GM10847 (cell line): ENCODE results near the gene ZSCAN29.
A peak's percentile ranks its signal among the peaks of the same experiment; 100 is the strongest.

Experiments used
- POLR2A ChIP-seq: IDR thresholded peaks from 2 replicates; pipeline ENCODE4 v1.6.1; 2011; ENCODE audit not compliant: insufficient read length; ENCODE audit errors: extremely low read depth

ZSCAN29 gene

DNA sequence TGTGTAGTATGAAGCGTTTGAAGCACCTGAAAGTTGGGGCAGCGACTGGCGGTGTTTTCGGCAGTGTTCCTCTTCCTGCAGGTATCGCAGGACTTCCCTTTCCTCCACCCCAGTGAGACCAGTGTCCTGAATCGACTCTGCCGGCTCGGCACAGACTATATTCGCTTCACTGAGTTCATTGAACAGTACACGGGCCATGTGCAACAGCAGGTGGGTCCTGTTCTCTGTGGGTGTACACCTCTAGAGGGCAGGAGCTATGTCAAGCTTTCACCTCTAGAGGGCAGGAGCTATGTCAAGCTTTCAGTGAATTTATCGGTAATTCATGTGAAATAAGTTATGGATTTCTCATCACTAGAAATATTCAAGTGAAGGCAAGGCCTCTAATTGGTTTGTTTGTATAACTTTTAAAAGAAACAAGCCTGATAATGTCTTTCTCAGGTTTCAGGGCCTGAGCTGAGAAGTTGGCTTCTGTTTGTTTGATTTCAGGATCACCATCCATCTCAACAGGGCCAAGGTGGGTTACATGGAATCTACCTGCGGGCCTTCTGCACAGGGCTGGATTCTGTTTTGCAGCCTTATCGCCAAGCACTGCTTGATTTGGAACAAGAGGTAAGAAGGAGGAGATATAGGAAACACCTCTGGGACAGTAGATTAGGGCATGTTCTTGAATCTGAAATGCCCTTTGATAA, 5.3 kb upstream of the ZSCAN29 start:
- no peak for TF ChIP-seq POLR2A

DNA sequence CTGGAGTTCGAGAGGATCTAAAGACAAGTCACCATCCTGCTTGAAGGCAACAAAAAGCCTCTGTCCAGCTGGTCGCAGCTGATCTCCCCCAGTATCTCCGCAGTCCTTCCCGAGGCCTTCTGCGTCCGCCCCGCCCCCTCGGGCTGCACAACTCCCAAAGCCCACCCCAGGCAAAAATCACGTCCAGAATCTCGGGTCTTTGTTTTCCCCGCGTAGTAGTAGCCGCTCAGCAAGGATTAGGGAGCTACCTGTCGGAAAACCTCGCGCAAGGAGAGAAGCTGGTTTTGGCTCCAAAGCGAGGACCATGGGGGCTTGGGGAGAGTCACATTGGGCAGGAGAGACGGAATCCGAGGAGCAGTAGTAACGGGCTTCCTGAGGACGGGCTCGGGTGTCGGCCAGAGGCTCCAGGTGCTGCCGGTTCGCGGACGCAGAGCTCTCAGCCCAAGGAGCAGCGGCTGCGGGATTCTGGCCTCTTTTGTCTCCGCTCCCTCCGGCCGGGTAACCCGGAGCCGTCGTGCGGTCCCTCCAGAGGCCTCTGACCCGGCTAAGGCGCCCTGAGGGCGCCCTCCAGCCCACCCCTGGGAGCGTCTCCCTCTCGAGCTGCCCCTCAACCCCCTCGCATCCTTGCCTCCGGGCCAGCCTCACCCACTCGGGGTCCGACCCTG, 401 bp downstream of the ZSCAN29 start:
- no peak for TF ChIP-seq POLR2A

DNA sequence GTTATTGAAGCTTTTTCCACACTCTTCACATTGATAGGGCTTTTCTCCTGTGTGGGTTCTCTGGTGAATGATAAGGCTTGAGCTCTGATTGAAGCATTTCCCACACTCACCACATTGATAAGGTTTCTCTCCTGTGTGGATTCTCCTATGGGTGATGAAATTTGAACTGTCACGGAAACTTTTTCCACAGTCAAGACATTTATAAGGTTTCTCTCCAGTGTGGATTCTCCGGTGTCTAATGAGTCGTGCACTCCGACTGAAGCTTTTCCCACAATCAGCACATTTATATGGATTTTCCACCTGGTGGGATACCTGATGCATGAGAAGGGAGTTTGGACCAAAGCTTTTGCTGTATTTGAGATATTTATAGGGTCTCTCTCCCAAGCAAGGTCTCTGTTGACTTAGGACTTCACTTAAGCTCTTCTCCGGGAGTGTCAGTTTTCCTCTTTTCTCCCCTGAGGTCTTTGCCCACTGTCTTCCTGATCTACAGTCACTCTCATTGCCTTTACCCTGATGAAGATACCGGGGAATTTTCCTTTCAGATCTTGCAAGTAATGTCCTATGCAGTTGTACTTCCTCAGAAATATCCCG, 9.4 kb downstream of the ZSCAN29 start:
- TF ChIP-seq POLR2A = no peak

DNA sequence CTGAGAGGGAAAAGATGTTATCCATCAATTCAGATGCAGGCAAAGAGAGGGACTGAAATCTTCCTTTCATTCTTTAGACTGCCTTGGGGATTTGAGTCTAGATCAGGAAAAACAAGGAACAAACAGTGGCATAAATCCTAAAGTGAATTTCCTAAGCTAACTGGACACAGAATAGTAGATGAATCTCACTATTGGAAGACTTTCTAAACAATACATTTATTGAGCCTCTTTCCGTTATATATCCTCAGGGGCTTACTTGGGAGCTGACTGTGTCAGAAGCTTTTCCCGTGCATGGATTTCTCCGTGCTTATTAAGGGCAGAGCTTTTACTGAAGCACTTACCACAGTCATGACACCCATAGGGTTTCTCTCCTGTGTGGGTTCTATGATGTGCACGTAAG, 10.0 kb downstream of the ZSCAN29 start:
- TF ChIP-seq POLR2A = no peak

DNA sequence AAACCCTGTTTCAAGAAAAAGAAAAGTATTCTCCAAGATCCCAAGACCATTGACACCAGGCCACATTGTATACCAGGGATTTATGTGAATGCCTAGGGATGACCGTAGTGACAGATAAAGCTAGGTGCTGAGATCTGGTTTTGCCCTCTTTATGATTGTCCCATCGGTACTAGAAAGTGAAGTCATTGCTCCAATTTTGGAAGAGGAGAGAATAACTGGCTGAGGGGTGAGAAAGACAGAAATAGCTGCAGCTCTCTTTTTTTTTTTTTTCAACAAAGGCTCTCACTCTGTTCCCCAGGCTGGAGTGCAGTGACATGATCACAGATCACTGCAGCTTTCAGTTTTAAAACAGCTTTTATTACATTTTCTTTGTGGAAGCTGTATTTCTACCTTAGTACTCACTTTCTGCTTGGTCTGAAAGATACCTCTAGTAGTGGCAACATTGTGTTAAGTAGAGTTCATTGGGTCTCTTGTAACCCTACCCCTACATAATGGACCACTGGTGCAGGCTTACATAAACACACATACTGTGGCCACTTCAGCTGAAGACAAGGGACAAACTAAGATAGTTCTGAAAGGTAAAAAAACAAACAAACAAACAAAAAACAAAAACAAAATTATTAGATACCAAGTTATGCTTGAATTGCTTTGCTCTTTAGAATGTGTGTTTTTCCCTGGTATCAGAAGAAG, 18.0 kb downstream of the ZSCAN29 start:
- no peak for TF ChIP-seq POLR2A

DNA sequence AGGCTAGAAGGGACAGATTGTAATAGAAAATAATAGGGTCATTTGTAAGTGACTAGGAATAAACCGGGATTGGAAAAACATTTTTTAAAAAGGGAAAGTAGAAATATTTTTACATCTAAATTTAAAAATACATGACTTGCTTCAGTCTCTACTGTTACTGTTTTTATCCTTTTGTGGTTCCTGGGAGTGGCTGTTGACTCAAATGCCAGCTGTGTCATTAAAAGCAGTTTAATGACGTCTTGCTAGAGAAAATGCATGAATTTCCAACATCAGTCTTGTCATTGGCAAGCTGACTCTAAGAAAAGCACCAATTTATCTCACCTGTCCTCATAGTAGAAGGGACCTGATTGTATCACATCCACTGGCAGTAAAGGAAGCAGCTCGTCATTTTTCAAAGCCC, 23.7 kb downstream of the ZSCAN29 start:
- no peak for TF ChIP-seq POLR2A

DNA sequence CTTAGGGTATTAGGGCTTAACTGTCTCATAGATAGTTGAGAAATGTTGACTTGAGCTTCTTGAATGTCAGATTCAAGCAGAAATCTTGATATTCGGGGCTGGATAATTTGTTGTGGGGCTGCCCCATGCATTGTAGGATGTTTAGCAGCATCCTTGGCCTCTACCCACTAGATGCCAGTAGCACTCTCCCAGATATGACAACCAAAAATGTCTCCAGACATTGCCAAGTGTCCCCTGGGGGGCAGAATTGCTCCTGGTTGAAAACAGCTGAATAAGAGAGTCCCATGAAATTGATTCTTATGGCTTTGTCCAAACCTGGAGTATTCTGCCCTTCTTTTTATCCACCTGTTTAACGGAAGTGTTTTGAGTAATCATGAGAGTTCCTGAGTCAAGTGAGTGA, 24.5 kb downstream of the ZSCAN29 start:
- TF ChIP-seq POLR2A = no peak

DNA sequence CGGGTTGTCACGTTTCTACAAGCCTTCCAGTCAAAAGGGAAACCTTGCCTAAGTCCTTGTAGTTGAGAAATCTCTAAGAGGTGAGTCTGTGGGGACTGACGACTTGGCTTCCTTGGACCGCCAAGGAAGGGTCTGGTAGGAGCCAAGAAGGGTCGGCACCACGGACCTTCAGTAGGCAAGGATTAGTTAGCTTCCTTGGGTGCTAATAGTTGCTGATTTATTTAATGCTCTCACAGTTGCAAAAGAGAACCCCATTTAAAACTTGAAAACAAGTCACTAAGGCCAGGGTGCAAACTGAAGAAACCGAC, 40.1 kb downstream of the ZSCAN29 start:
- no peak for TF ChIP-seq POLR2A

DNA sequence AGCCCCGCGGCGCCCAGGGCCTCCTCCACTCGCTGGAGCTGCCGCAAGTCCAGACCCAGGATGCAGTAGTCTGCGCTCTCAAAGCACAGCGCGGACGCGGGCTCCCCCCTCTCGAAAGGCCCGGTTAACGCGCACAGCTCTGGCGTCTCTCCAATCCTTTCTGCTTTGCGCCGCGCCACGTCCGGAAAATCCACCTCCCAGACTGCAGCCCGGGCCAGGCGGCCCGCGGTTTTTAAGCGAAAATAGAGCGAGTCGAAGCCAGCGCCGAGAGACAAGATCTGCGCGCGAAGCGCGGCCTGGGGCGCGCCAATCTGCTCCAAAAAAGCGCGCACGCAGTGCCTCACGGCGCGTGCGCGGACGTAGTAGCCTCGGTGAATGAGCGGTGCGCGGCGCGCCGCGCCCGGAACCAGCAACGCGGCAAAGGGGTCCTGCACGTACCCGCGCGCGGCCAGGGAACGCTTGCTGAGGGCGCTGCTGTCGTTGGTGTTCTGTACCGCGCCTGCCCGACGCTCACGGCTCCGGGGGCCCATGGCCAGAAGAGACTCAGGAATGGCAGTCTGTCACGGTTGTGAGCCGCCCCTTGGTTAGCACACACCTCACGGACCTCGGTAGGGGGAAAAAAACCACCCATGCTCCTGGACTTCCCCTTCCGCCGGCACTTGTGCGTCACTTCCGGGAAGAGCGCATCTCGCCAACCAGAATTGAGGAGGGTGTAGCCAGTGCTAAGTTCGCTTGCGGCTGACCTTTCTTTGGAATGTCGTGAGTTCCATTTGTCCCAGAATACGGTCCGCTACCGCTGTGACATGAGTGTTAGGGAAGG, 40.7 kb downstream of the ZSCAN29 start, which contains the start of gene LCMT2:
Gene LCMT2 (minus strand): TSS at position 614 of the 820 bp plus-strand sequence. CDS start 84 bp downstream, at position 530.
- peak; percentile 94 for TF ChIP-seq POLR2A

DNA sequence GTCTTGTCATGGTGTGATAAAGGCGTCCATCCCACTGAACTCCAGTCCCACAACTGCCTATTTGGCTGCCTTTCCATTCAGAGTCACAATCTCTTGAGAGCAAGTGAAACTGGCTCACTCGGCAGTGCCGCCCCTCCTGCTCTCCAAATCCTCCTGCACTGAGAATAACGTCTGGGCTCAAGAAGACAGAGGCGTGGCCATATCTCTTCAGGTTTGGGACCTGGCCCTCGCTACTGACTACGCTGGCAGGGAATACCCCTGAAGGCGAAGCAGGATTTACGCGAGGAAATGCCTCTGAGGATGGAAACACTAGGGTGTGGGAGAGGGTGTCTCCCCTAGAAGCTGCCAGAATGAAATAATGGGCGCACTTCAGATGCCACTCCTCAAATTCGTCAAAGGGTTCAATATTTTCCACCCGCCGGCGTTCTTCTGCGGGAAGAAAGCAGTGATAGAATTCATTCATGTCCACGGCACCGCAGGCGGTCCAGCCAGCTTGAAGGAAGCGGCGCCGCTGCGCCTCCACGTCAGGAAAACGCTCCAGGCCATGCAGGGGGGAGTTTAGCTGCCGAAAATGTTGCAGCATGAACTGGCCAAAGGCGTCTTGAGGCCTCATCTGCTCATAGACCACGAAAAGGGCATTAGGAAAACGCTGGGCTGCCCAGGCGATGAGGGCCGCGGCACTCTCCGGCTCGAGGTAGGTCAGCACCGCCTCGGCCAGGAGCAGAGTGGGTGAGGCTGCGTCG, 41.5 kb downstream of the ZSCAN29 start:
- no peak for TF ChIP-seq POLR2A

DNA sequence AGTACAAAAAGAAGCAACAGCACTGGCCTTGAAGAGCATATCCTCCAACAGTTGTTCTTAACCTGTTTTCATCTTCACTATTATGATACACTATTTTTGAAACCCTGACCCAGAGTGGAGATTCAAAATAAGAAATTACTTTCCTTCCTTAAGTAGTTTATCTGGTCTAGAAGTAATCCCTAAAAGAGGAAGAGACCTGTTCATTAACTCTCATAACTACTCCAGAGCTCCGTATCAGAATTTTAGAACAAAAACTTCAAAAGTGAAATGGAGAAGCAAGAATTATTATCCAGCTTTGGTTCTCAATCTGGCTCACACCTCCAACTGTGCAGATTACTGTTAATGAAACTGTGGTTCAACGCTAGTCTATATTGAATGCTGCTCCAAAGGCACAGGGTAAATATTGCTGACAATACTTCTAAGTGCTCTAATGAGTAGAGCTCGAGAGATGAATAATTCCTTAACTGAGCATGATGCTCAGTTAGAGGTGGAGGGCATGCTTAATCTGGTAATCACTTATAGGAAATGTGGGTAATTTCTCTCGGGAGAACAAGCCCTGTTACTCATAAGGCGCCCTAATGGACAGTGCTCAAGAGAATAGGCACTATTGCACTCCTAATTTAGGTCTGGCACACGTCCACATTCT, 45.7 kb downstream of the ZSCAN29 start:
- no peak for TF ChIP-seq POLR2A

DNA sequence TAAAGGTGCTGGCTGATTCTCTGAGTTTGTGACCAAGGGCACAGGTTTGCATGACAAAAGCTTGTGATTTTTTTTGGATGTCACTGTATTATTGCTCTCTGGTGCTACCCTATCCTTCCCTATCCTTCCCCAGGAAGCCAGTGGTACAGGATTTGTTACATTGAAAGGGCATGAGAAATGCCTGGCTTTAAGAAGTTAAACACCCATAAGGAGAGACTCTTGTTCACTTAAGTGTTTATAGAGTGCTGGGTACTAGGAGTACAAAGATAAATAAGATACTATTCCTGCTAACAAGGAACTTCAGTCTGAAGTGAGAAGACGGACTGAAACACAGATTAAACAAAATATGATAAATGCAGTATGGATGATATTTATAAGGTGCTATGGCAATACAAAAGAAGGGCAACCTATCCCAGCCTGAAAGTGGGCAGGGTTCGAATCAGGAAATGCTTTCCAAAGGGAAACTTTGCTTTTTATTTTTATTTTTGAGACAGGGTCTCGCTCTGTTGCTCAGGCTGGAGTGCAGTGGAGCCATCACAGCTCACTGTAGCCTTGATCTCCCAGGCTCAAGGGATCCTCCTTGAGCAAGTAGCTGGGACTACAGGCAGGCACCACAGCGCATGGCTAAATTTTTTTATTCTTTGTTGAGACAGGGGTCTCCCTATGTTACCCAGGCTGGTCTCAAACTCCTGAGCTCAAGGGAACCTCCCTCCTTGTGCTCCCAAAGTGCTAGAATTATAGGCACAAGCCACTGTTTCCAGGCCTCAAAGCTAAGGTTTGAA, 51.7 kb downstream of the ZSCAN29 start:
- no peak for TF ChIP-seq POLR2A

DNA sequence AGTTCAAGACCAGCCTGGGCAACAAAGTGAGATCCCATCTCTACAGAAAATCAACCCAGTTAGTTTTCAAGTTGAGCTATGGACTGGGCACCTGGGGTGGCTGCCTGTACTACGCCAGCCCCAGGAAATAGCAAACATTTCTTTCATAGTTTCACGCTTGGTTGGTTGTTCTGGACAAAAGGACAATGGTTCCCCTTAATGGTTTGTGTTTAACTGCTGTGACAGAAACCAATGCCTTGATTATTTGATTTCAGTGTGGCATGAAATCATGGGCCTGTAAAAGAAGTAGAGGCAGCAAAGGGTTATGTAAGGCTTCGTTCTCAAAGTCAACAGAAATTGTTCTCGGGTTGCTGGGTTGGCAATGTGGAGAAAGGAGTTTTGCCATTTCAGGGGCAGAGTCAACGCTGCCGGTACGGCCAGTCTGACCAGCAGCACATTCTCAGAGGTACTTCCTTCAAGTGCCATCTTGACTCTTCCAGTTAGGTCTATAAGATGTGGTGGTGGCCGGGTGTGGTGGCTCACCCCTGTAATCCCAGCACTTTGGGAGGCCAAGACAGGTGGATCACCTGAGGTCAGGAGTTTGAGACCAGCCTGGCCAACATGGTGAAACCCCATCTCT, 53.2 kb downstream of the ZSCAN29 start:
- no peak for TF ChIP-seq POLR2A
